ENCODE data around the gene MAP1LC3B. TPM values are rescaled to one million over a fixed set of nuclear protein-coding genes. Genes with fewer than 3 reads are reported as not detected.
"Not testable (repeated sequence)": the region's sequence is repeated elsewhere in the genome, so short reads cannot be mapped to it uniquely, and the experiment has no call there.

MAP1LC3B gene
- total RNA-seq, 1 donor from 2014 or later = 189 TPM

DNA sequence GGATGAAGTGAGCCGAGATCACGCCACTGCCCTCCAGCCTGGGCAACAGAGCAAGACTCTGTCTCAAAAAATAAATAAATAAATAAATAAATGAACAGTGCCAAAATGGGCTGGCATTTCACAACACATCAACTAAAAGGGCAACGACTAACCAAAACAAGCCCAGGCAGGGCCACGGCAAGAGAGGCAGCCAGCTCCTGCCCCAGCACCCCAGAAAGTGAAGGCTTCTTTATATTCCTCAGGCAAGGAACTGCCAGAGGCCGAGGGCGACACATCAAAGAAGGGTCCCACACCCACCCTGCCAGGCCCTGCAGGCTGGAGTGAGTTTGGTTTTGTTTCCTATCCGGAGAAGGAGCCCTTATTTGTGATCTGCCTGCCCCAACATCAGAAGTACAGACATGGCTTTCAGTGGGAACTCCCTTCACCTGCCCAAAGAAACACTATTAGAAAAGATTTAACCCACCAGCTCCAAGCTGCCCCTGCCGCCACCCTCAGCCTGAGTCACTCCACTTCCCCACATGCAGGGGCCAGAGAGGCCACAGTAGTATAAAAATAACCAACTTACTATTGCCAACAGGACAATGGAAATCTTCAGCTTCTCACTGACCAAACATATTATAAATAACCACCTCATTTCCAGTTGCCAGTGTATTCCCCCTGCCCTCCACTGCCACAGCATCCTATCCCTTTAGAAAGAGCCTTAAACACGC, 16.6 kb upstream of the MAP1LC3B start:
- peak; percentile 42 for DNase-seq (ENCODE audit: low spot score)
- H3K27ac Mint-ChIP-seq (ENCODE audit: unreplicated experiment) = peak overlapping the region; percentile 86
- TF ChIP-seq CTCF (IDR thresholded peaks at IDR 0.05) = no peak
- peak overlapping the region; percentile 14 for H3K4me3 Mint-ChIP-seq (ENCODE audit: unreplicated experiment)
- H3K27me3 Mint-ChIP-seq (ENCODE audit: low read depth) = no peaks in the 10 kb centered on the region
- H3K9me3 Mint-ChIP-seq (ENCODE audit: low read depth) = no peaks in the 10 kb centered on the region
- peaks cover 25% of the 10 kb centered on the region for H3K4me1 Mint-ChIP-seq (ENCODE audit: low read depth)
- no peaks in the 10 kb centered on the region for H3K36me3 Mint-ChIP-seq (ENCODE audit: low read depth)

DNA sequence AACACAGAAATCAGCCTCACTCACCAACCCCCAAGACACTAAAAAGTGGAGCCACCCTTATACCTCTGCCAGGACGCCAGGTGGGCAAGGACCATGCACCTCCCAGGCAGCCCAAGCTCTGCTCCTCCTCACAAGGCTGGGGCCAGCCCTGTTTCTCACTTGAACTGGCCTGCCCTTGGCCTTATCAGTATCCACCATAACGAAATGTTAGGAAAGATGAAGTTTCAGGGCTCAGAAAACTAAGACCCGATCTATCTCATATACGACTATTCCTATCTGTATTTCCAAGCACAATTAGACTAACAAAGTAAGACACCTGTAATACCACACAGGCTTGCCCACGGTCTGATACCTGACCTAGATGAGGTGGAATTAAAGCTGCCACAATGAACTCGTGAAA, 15.5 kb upstream of the MAP1LC3B start:
- peak; percentile 35 for DNase-seq (ENCODE audit: low spot score)
- no peaks in the 10 kb centered on the region for H3K36me3 Mint-ChIP-seq (ENCODE audit: low read depth)
- no peaks in the 10 kb centered on the region for H3K9me3 Mint-ChIP-seq (ENCODE audit: low read depth)
- H3K27ac Mint-ChIP-seq (ENCODE audit: unreplicated experiment) = no peak overlapping the region
- H3K4me3 Mint-ChIP-seq (ENCODE audit: unreplicated experiment) = no peak overlapping the region
- no peaks in the 10 kb centered on the region for H3K27me3 Mint-ChIP-seq (ENCODE audit: low read depth)
- TF ChIP-seq CTCF (IDR thresholded peaks at IDR 0.05) = no peak
- H3K4me1 Mint-ChIP-seq (ENCODE audit: low read depth) = peaks cover 35% of the 10 kb centered on the region

- not testable (repeated sequence) for H3K36me3 Mint-ChIP-seq (ENCODE audit: low read depth); H3K27ac Mint-ChIP-seq (ENCODE audit: unreplicated experiment); H3K27me3 Mint-ChIP-seq (ENCODE audit: low read depth); H3K9me3 Mint-ChIP-seq (ENCODE audit: low read depth); DNase-seq (ENCODE audit: low spot score); H3K4me3 Mint-ChIP-seq (ENCODE audit: unreplicated experiment)
- H3K4me1 Mint-ChIP-seq (ENCODE audit: low read depth) = peaks cover 43% of the 10 kb centered on the region
Measured at GRCh38 chr16:87379312-87379752, 12.8 kb upstream of the MAP1LC3B start.

DNA sequence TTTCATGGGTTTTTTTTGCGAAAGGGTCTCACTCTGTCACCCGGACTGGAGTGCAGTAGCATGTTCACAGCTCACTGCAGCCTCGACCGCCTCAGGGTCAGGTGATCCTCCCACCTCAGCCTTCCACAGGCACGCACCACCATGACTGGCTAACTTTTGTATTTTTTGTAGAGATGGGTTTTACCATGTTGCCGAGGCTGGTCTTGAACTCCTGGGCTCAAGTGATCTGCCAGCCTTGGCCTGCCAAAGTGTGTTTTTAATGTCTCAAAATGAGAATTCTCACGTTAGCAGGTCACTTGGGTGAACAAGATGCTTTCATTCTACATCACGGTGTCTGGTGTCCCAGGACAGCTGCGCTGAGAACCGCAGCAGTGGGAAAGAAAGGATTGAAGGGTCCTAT, 11.7 kb upstream of the MAP1LC3B start:
- DNase-seq (ENCODE audit: low spot score) = peak; percentile 50
- peaks cover 47% of the 10 kb centered on the region for H3K4me1 Mint-ChIP-seq (ENCODE audit: low read depth)
- no peaks in the 10 kb centered on the region for H3K27me3 Mint-ChIP-seq (ENCODE audit: low read depth)
- H3K27ac Mint-ChIP-seq (ENCODE audit: unreplicated experiment) = peak overlapping the region; percentile 92
- no peak for TF ChIP-seq CTCF (IDR thresholded peaks at IDR 0.05)
- H3K36me3 Mint-ChIP-seq (ENCODE audit: low read depth) = no peaks in the 10 kb centered on the region
- no peaks in the 10 kb centered on the region for H3K9me3 Mint-ChIP-seq (ENCODE audit: low read depth)
- peak overlapping the region; percentile 79 for H3K4me3 Mint-ChIP-seq (ENCODE audit: unreplicated experiment)

- H3K27me3 Mint-ChIP-seq (ENCODE audit: low read depth) = no peaks in the 10 kb centered on the region
- no peak for DNase-seq (ENCODE audit: low spot score)
- peaks cover 42% of the 10 kb centered on the region for H3K4me1 Mint-ChIP-seq (ENCODE audit: low read depth)
Measured at GRCh38 chr16:87380881-87381280, 11.3 kb upstream of the MAP1LC3B start.

More at GRCh38 chr16:87380881-87381280, 11.3 kb upstream of the MAP1LC3B start:
- Mint-ChIP-seq H3K4me3 (ENCODE audit: unreplicated experiment) (peak overlapping the region; percentile 79), H3K36me3 (ENCODE audit: low read depth) (no peaks in the 10 kb centered on the region), H3K27ac (ENCODE audit: unreplicated experiment) (peak overlapping the region; percentile 92), H3K9me3 (ENCODE audit: low read depth) (no peaks in the 10 kb centered on the region)
- TF ChIP-seq CTCF (IDR thresholded peaks at IDR 0.05) = no peak

Data from chondrocyte (in vitro differentiated cells).